ENCODE measurements around the gene HAUS6. TPM values are rescaled to one million over a fixed set of nuclear protein-coding genes. Genes with fewer than 3 reads are reported as not detected.

Gene HAUS6
- total and polyA plus RNA-seq, 8 donors: 1.7 to 5.1 (median 2.7) TPM

DNA sequence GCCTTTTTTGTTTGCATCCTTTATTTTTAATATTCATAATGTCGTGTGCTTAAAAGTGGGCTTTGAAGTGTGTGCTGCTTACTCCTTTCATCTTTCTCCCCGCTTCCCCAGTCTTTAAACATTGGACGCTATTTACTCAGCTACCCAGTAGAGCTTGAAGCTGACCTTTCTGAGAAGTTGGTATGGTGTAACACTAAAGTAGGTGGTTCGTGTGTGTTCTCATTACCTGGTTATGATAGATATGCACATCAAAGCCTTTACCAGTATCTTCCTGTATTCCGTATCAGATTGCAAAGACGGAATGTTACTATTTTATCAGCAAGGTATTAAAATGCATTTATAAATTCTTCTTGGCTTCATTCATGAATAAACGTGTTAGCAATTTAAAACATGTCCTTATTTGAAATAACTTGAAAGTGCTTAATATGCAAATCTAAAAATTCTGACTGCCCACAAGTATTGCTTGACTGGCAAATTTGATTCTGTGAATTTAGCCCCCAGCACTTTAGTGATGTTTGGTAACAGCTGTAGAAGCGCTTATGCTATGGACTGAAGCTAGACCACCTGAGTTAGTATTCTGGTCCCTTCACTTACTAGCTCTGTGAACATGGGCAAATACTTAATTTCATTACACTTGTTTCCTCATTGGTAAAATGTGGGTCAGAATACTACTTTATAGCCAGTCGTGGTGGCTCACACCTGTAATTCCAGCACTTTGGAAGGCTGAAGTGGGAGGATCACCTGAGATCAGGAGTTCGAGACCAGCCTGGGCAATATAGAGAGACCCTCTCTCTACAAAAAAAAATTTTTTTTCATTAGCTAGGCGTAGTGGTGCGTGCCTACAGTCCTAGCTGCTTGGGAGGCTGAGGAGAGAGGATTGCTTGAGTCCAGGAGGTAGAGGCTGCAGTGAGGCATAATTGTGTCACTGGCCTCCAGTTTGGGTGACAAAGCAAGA, 51.8 kb downstream of the HAUS6 start:
- ATAC-seq: no peak

DNA sequence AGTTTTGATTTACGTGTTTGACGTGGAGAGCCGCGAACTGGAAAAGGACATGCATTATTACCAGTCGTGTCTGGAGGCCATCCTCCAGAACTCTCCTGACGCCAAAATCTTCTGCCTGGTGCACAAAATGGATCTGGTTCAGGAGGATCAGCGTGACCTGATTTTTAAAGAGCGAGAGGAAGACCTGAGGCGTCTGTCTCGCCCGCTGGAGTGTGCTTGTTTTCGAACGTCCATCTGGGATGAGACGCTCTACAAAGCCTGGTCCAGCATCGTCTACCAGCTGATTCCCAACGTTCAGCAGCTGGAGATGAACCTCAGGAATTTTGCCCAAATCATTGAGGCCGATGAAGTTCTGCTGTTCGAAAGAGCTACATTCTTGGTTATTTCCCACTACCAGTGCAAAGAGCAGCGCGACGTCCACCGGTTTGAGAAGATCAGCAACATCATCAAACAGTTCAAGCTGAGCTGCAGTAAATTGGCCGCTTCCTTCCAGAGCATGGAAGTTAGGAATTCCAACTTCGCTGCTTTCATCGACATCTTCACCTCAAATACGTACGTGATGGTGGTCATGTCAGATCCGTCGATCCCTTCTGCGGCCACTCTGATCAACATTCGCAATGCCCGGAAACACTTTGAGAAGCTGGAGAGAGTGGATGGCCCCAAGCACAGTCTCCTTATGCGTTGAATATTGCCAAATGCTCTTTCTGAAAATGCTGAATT, 52.6 kb downstream of the HAUS6 start:
- DNase-seq: no peak

More for the DNA sequence above, 51.8 kb downstream of the HAUS6 start:
- DNase-seq (no peak), FAIRE-seq (no peak)
- H3K4me1 ChIP-seq: peaks cover 8 to 22% (median 16%) of the 10 kb centered on the region in 3 donors
- intact Hi-C loops (cut with DNase I): no loop called here
- no peaks in the 10 kb centered on the region for H3K27me3 ChIP-seq
- no peaks in the 10 kb centered on the region for H3K9me3 ChIP-seq
- no peak overlapping the region for H3K27ac ChIP-seq
- TF ChIP-seq, protein P1, sequence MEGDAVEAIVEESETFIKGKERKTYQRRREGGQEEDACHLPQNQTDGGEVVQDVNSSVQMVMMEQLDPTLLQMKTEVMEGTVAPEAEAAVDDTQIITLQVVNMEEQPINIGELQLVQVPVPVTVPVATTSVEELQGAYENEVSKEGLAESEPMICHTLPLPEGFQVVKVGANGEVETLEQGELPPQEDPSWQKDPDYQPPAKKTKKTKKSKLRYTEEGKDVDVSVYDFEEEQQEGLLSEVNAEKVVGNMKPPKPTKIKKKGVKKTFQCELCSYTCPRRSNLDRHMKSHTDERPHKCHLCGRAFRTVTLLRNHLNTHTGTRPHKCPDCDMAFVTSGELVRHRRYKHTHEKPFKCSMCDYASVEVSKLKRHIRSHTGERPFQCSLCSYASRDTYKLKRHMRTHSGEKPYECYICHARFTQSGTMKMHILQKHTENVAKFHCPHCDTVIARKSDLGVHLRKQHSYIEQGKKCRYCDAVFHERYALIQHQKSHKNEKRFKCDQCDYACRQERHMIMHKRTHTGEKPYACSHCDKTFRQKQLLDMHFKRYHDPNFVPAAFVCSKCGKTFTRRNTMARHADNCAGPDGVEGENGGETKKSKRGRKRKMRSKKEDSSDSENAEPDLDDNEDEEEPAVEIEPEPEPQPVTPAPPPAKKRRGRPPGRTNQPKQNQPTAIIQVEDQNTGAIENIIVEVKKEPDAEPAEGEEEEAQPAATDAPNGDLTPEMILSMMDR (IDR thresholded peaks at IDR 0.05): no peak
- peak overlapping the region; percentile 79 to 97 (median 90) for H3K4me3 ChIP-seq
- WGBS, 2 donors: 50 to 54% methylated on average over 12 of the region's 12 CpGs
- H3K36me3 ChIP-seq: no peaks in the 10 kb centered on the region

DNA sequence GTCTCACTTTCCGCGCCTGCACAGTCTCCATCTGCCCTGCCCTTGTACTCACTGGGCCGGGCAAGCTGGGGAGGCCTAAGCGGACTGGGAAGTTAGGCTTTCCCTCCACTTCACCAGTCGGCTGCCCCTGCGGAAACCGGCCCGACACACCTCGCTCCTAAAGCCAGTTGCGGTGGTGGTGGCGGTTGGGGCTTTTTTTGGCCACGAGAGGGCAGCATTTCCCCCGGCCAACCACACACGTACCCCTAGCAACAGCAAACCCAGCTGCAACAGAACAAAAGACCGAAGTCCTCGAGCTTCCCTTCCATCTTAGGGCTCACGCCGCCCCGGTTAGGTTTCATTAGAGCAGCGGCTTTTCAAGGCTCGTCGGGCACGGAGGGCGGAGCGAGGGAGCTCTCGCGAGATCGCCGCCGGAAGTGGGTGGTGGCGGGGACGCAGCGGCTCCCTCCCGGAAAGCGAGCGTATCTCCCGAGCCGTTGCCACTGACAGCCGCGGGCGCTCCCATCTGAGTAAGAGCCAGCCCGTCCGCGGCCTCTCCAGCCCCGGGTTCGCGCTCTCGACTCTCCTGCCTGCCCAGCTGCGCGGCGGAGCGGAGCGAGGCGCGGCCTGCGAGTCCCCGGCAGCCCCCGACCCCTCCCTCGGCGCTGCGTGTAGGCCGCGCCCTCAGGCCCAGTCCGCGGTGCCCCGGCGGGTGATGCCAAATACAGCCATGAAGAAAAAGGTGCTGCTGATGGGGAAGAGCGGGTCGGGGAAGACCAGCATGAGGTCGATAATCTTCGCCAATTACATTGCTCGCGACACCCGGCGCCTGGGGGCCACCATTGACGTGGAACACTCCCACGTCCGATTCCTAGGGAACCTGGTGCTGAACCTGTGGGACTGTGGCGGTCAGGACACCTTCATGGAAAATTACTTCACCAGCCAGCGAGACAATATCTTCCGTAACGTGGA, 53.5 kb downstream of the HAUS6 start, which contains the start of gene RRAGA:
RRAGA (plus strand) TSS at position 462 of the 951 bp plus-strand sequence; CDS start at position 695, 233 bp downstream.
- no peaks in the 10 kb centered on the region for H3K27me3 ChIP-seq
- peak within 1 kb of the TSS; percentile 79 to 97 (median 90) for H3K4me3 ChIP-seq
- peak within 1 kb of the TSS; percentile 77 to 97 (median 88) for H3K27ac ChIP-seq
- intact Hi-C loops (cut with DNase I): no loop called here
- peak; percentile 93 to 97 (median 96) for ATAC-seq
- WGBS, 2 donors: 0% methylated on average over 66 to 82 of the region's 82 CpGs
- peaks cover 8 to 22% (median 16%) of the 10 kb centered on the region in 3 donors for H3K4me1 ChIP-seq
- peak; percentile 91 to 97 (median 94) for DNase-seq
- H3K36me3 ChIP-seq: no peaks in the 10 kb centered on the region
- TF ChIP-seq, protein P1 (IDR thresholded peaks at IDR 0.05): peak; percentile 60 to 84 (median 78)
- no peak for FAIRE-seq
- H3K9me3 ChIP-seq: no peaks in the 10 kb centered on the region

More for the DNA sequence above, 52.6 kb downstream of the HAUS6 start:
- FAIRE-seq: no peak
- TF ChIP-seq, protein P1 (IDR thresholded peaks at IDR 0.05): no peak
- no peaks in the 10 kb centered on the region for H3K9me3 ChIP-seq
- H3K4me1 ChIP-seq: peaks cover 8 to 22% (median 16%) of the 10 kb centered on the region in 3 donors
- H3K27me3 ChIP-seq: no peaks in the 10 kb centered on the region
- ATAC-seq: peak; percentile 5 to 16 (median 8)
- intact Hi-C loops (cut with DNase I): no loop called here
- peak overlapping the region; percentile 79 to 97 (median 90) for H3K4me3 ChIP-seq
- H3K27ac ChIP-seq: peak overlapping the region; percentile 77 to 97 (median 88)
- WGBS, 2 donors: 2 to 3% methylated on average over 33 of the region's 33 CpGs
- no peaks in the 10 kb centered on the region for H3K36me3 ChIP-seq

DNA sequence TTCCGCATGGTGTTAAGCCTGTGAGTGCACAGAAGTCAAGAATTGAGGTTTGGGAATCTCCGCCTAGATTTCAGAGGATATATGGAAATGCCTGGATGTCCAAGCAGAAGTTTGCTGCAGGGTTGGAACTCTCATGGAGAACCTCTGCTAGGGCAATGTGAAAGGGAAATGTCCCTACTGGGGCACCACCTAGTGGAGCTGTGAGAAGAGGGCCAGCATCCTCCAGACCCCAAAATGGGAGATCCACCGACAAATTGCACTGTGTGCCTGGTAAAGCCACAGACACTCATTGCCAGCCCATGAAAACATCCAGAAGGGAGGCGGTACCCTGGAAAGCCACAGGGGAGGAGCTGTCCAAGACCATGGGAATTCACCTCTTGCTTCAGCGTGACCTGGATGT, 66.1 kb downstream of the HAUS6 start:
- Histone ChIP-seq H3K4me3 (no peak overlapping the region), H3K4me1 (no peaks in the 10 kb centered on the region), H3K36me3 (no peaks in the 10 kb centered on the region), H3K9me3 (no peaks in the 10 kb centered on the region), H3K27me3 (no peaks in the 10 kb centered on the region), H3K27ac (no peak overlapping the region)
- FAIRE-seq (no peak), ATAC-seq (no peak), DNase-seq (no peak)
- 95% methylated on average over 5 of the region's 5 CpGs for WGBS, 2 donors
- intact Hi-C loops (cut with DNase I): no loop called here
- TF ChIP-seq, protein P1 (IDR thresholded peaks at IDR 0.05): no peak

Data from pancreas (tissue), 10 donors.